B cell (primary cell): ENCODE data around the gene ATF4. TPM values are rescaled to one million over a fixed set of nuclear protein-coding genes. Genes with fewer than 3 reads are reported as not detected.

Experiments
- ATAC-seq: fragments of 200-7000 bp; cut with Tn5 transposase; one replicate; pipeline ENCODE4 v1.10.0; 2021; ENCODE audit warnings: low read depth, mild to moderate bottlenecking, moderate number of reproducible peaks, moderate library complexity
- CTCF ChIA-PET: fragments of 350-600 bp; sonication (Branson Sonifier 250); formaldehyde crosslinking; loops from one replicate; lab custom pipeline; 2021; ENCODE audit warnings: antibody characterized with exemption, inconsistent platforms; lab: Charles Lee
- POLR2A ChIA-PET: fragments of 350-600 bp; sonication (Branson Sonifier 250); formaldehyde crosslinking; loops from one replicate; lab custom pipeline; 2021; ENCODE audit warnings: antibody characterized with exemption; lab: Charles Lee
- DNase-seq: peaks from one replicate; pipeline ENCODE4 v3.0.0; 2013
- H2AFZ ChIP-seq: 2 replicates; pipeline ENCODE4 v1.6.1; 2012; ENCODE audit warnings: mild to moderate bottlenecking, low read depth, low read length; ENCODE audit not compliant: insufficient read depth, poor library complexity, severe bottlenecking
- H3K27ac ChIP-seq, 2 donors: 1 replicate in 1 of 2; 2 replicates in 1 of 2; pipeline ENCODE4 v1.5.1; 2012 to 2013; ENCODE audit warnings: low read length in 2 of 2, mild to moderate bottlenecking in 2 of 2, moderate library complexity in 1 of 2
- H3K27me3 ChIP-seq, 4 experiments: fragments of 200-600 bp in 1 of 4; sonication (generic) in 1 of 4; replicated peaks in 1 of 4; 1 replicate in 2 of 4; 2 replicates in 2 of 4; pipeline versions ENCODE4 v1.6.1 to v1.7.0; 2013 to 2016; ENCODE audit warnings: low read length in 3 of 4, mild to moderate bottlenecking in 2 of 4, mixed read lengths in 1 of 4, moderate library complexity in 1 of 4; ENCODE audit not compliant: insufficient read depth in 4 of 4, control insufficient read depth in 3 of 4; ENCODE audit errors: control extremely low read depth in 1 of 4
- H3K36me3 ChIP-seq, 2 experiments: replicated peaks in 1 of 2; 1 replicate in 1 of 2; 2 replicates in 1 of 2; pipeline versions ENCODE4 v1.6.1 to v1.7.1; 2013; ENCODE audit warnings: low read length in 1 of 2; ENCODE audit not compliant: insufficient read depth in 2 of 2, control insufficient read depth in 1 of 2; ENCODE audit errors: control extremely low read depth in 1 of 2, extremely low read depth in 1 of 2
- H3K4me1 ChIP-seq, 2 donors: fragments of 200-600 bp in 1 of 2; sonication (generic) in 1 of 2; 1 replicate in 1 of 2; 2 replicates in 1 of 2; pipeline versions ENCODE4 v1.5.1 to v1.6.1; 2013 to 2017; ENCODE audit warnings: low read length in 2 of 2; ENCODE audit not compliant: control insufficient read depth in 2 of 2, insufficient read depth in 2 of 2
- H3K4me2 ChIP-seq: replicated peaks from 2 replicates; pipeline ENCODE3; 2012; ENCODE audit warnings: mild to moderate bottlenecking, low read depth, low read length; ENCODE audit not compliant: poor library complexity, severe bottlenecking
- H3K4me3 ChIP-seq, 5 experiments: fragments of 200-600 bp in 1 of 5; sonication (generic) in 1 of 5; 1 replicate in 3 of 5; 2 replicates in 2 of 5; pipeline versions ENCODE4 v1.5.1 to v1.7.0; 2011 to 2016; ENCODE audit warnings: low read length in 4 of 5, mild to moderate bottlenecking in 4 of 5, low read depth in 2 of 5, control low read depth in 1 of 5, moderate library complexity in 1 of 5; ENCODE audit not compliant: insufficient read depth in 1 of 5; ENCODE audit errors: control extremely low read depth in 1 of 5, extremely low read depth in 1 of 5
- H3K79me2 ChIP-seq: fragments of 200-600 bp; sonication (generic); one replicate; pipeline ENCODE4 v1.6.0; 2016; ENCODE audit warnings: low read length; ENCODE audit not compliant: control insufficient read depth, insufficient read depth
- H3K9ac ChIP-seq: fragments of 200-600 bp; sonication (generic); 2 replicates; pipeline ENCODE4 v1.6.1; 2017; ENCODE audit warnings: mild to moderate bottlenecking, low read length, moderate library complexity
- H3K9me3 ChIP-seq, 3 donors: one replicate each; pipeline versions ENCODE4 v1.6.1 to v1.7.1; 2013; ENCODE audit warnings: low read length in 2 of 3; ENCODE audit not compliant: control insufficient read depth in 2 of 3, insufficient read depth in 1 of 3; ENCODE audit errors: control extremely low read depth in 1 of 3
- H4K20me1 ChIP-seq: 2 replicates; pipeline ENCODE4 v1.6.0; 2012; ENCODE audit warnings: mild to moderate bottlenecking, low read length; ENCODE audit not compliant: insufficient read depth, control insufficient read depth, poor library complexity, severe bottlenecking
- H3K27ac Mint-ChIP-seq: one replicate; pipeline ENCODE4 v1.8.0; 2021; ENCODE audit warnings: mixed read lengths
- H3K27me3 Mint-ChIP-seq: one replicate; pipeline ENCODE4 v1.8.0; 2021; ENCODE audit warnings: mixed read lengths
- H3K4me1 Mint-ChIP-seq: one replicate; pipeline ENCODE4 v1.8.0; 2021; ENCODE audit warnings: mixed read lengths
- H3K4me3 Mint-ChIP-seq: one replicate; pipeline ENCODE4 v1.8.0; 2021; ENCODE audit warnings: mixed read lengths
- H3K9me3 Mint-ChIP-seq: one replicate; pipeline ENCODE4 v1.8.0; 2022; ENCODE audit warnings: mixed read lengths; ENCODE audit not compliant: insufficient read depth
- EZH2 ChIP-seq: IDR thresholded peaks from 2 replicates; pipeline ENCODE4 v1.6.1; 2012; ENCODE audit warnings: borderline replicate concordance, low read depth, mild to moderate bottlenecking, moderate library complexity, low read length; ENCODE audit not compliant: insufficient read depth, poor library complexity, severe bottlenecking
- WGBS: methylation state at CpG from one replicate; pipeline ENCODE4 v1.1.5; 2013; ENCODE audit warnings: missing lambda C conversion rate; ENCODE audit not compliant: insufficient coverage; 5-methylcytosine and 5-hydroxymethylcytosine counted together
- intact Hi-C: fragments of 100-400 bp; cut with micrococcal nuclease; formaldehyde crosslinking; loops from one replicate; pipeline ENCODE4 v1.10.0; 2022
- polyA plus RNA-seq: library from polyadenylated mRNA; depleted of rRNA; stranded (reverse); fragments of >200 nt; gene quantifications from 2 replicates; pipeline ENCODE4 v1.2.3, GENCODE V29; 2012
- total RNA-seq, 2 donors: library from RNA; stranded (reverse); fragments of 120-200 nt in 1 of 2; gene quantifications; 1 replicate in 1 of 2; 2 replicates in 1 of 2; pipeline versions ENCODE4 v1.2.3 to v1.2.4, GENCODE V29; 2013 to 2022
- TF ChIP-seq, protein P1 (sequence below): fragments of 200-600 bp; IDR thresholded peaks from one replicate; pipeline ENCODE4 v1.8.0; 2022; ENCODE audit warnings: antibody characterized with exemption, mild to moderate bottlenecking

Gene ATF4
- total and polyA plus RNA-seq, 2 donors (not counting 1 experiment from before 2014, with no cell fraction given) = 244 to 678 TPM

- Histone ChIP-seq H3K36me3 (no peaks in the 10 kb centered on the region), H3K9ac (no peak overlapping the region), H3K27me3 (no peaks in the 10 kb centered on the region), H3K4me3 (no peak overlapping the region), H4K20me1 (peaks cover 10% of the 10 kb centered on the region), H3K27ac (no peak overlapping the region), H3K4me2 (no peak overlapping the region), H3K79me2 (peaks cover 43% of the 10 kb centered on the region), H2AFZ (no peak overlapping the region), H3K9me3 (no peaks in the 10 kb centered on the region), H3K4me1 (peaks cover under 1% of the 10 kb centered on the region in 2 donors)
- TF ChIP-seq, protein P1, sequence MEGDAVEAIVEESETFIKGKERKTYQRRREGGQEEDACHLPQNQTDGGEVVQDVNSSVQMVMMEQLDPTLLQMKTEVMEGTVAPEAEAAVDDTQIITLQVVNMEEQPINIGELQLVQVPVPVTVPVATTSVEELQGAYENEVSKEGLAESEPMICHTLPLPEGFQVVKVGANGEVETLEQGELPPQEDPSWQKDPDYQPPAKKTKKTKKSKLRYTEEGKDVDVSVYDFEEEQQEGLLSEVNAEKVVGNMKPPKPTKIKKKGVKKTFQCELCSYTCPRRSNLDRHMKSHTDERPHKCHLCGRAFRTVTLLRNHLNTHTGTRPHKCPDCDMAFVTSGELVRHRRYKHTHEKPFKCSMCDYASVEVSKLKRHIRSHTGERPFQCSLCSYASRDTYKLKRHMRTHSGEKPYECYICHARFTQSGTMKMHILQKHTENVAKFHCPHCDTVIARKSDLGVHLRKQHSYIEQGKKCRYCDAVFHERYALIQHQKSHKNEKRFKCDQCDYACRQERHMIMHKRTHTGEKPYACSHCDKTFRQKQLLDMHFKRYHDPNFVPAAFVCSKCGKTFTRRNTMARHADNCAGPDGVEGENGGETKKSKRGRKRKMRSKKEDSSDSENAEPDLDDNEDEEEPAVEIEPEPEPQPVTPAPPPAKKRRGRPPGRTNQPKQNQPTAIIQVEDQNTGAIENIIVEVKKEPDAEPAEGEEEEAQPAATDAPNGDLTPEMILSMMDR = no peak
- no peak for TF ChIP-seq EZH2
- Mint-ChIP-seq H3K27me3 (no peaks in the 10 kb centered on the region), H3K4me3 (no peak overlapping the region), H3K27ac (no peak overlapping the region), H3K4me1 (peaks cover 2% of the 10 kb centered on the region), H3K9me3 (no peaks in the 10 kb centered on the region)
- DNase-seq = no peak
- ChIA-PET POLR2A (no interaction called here), CTCF (interaction anchor here (0.8 to 1.1 kb wide), 2 partner anchors 15 to 18 kb away, joined by 4 read pairs; no protein-coding TSS in a partner anchor)
- no peak for ATAC-seq
- intact Hi-C loops = no loop called here
- 94% methylated on average over 7 of the region's 9 CpGs for WGBS
Observed at GRCh38 chr22:39478441-39478850, 41.9 kb upstream of the ATF4 start.

DNA sequence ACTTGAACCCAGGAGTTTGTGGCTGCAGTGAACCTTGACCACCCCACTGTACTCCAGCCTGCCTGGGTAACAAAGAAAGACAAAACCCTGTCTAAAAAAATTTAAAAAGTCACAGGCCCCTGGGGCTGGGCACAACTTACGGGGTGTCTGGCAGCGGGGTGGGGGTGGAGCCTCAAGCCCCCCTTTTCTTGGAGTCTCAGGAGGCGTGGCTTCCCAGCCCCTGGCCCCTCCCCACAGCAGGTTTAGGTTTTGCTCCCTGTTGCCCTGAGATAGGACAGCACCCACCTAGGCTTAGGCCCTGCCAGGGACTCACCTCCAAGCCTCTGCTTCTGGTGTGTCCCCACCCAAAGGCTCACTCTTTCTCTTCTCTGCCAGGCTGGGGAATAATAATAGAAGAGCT is 41.1 kb upstream of the ATF4 start:
- CTCF ChIA-PET = interaction anchor here (1.1 to 2.2 kb wide), 2 partner anchors 10 to 17 kb away, joined by 4 to 7 read pairs; no protein-coding TSS in a partner anchor
- Histone ChIP-seq H3K27ac (no peak overlapping the region), H3K9ac (no peak overlapping the region), H3K36me3 (no peaks in the 10 kb centered on the region), H3K9me3 (no peaks in the 10 kb centered on the region), H3K27me3 (no peaks in the 10 kb centered on the region), H3K4me3 (no peak overlapping the region), H4K20me1 (peaks cover 9% of the 10 kb centered on the region), H3K4me2 (no peak overlapping the region), H3K79me2 (peaks cover 40% of the 10 kb centered on the region), H3K4me1 (no peaks in the 10 kb centered on the region), H2AFZ (no peak overlapping the region)
- POLR2A ChIA-PET = no interaction called here
- H3K4me3 Mint-ChIP-seq = no peak overlapping the region
- 90% methylated on average over 3 of the region's 3 CpGs for WGBS
- DNase-seq = no peak
- no peak overlapping the region for H3K27ac Mint-ChIP-seq
- H3K9me3 Mint-ChIP-seq = no peaks in the 10 kb centered on the region
- peaks cover 2% of the 10 kb centered on the region for H3K4me1 Mint-ChIP-seq
- no peaks in the 10 kb centered on the region for H3K27me3 Mint-ChIP-seq
- no peak for ATAC-seq
- TF ChIP-seq EZH2 = no peak
- TF ChIP-seq, protein P1 = no peak
- intact Hi-C loops = no loop called here
